Peyer's patch (tissue), 4 donors: ENCODE measurements around the gene RNASEL.

Source experiments
- POLR2A ChIP-seq, 2 donors: fragments of 450-650 bp; IDR thresholded peaks; one replicate each; pipeline ENCODE4 v1.5.1; 2017; ENCODE audit warnings: antibody characterized with exemption in 2 of 2, mild to moderate bottlenecking in 2 of 2, moderate library complexity in 2 of 2
- TF ChIP-seq, protein P1 (sequence below), 6 experiments: fragments of 450-650 bp in 4 of 6; fragments of 200-600 bp in 2 of 6; sonication (generic) in 1 of 6; IDR thresholded peaks; one replicate each; pipeline ENCODE4 v1.5.1; 2017 to 2019; ENCODE audit warnings: antibody characterized with exemption in 6 of 6, mild to moderate bottlenecking in 3 of 6, moderate library complexity in 1 of 6

GRCh38 chr1:182586380-182586779, 2.7 kb downstream of the RNASEL start:
- TF ChIP-seq, protein P1, sequence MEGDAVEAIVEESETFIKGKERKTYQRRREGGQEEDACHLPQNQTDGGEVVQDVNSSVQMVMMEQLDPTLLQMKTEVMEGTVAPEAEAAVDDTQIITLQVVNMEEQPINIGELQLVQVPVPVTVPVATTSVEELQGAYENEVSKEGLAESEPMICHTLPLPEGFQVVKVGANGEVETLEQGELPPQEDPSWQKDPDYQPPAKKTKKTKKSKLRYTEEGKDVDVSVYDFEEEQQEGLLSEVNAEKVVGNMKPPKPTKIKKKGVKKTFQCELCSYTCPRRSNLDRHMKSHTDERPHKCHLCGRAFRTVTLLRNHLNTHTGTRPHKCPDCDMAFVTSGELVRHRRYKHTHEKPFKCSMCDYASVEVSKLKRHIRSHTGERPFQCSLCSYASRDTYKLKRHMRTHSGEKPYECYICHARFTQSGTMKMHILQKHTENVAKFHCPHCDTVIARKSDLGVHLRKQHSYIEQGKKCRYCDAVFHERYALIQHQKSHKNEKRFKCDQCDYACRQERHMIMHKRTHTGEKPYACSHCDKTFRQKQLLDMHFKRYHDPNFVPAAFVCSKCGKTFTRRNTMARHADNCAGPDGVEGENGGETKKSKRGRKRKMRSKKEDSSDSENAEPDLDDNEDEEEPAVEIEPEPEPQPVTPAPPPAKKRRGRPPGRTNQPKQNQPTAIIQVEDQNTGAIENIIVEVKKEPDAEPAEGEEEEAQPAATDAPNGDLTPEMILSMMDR (IDR thresholded peaks at IDR 0.05), result no peak
- TF ChIP-seq POLR2A (IDR thresholded peaks at IDR 0.05), result no peak
